Hippocampal formation (tissue), 2 donors: ENCODE measurements around the gene EBI3.
"Not testable (repeated sequence)": the region's sequence is repeated elsewhere in the genome, so short reads cannot be mapped to it uniquely, and the experiment has no call there.

ENCODE experiments used
- DNase-seq, 2 donors: peaks; one replicate each; lab custom pipeline; 2025; lab: John Stamatoyannopoulos, UW

The EBI3 gene

DNA sequence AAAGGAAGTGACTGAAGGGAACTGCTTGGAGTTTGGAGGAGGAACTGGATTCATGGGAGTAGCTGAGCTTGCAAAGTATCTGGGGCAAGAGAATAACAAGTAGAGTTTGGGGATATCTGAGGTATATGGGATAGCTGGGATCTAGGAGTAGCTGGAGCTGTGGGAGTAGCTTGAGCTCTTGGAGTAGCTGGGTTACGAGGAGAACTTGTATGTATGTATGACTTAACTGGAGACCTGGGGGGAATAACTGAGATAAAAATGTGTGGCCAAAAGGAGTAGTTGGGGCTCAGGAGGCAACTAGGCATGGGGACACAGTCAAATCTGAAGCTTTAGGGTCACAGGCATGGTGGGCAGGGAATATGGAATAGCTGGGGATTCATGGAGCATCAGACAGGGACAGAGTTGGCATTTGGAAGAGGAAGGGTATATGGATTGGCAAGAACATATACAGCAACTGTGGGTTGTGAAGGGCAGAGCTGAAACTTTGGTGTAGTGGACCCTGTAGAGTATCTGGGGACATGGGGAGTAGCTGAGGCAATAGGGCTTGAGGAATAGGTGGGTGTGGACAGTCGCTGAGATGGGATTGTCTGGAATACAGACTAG lies 28.3 kb upstream of the EBI3 start:
- DNase-seq = no peak

DNA sequence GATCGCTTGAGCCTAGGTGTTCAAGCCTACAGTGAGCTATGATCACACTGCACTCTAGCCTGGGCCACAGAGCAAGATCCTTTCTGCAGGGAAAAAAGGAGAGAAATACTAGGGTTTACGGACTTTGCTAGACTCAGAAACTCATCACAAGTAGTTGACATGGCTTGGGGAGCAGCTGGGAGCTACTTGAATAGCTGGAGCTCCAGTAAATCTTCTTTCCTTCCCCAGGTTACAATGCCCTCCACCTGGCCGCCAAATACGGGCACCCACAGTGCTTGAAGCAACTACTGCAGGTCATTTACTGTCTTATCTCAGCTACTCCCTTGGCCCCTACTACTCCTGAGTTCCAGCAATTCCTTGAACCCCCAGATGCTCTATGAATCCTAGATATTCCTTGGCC lies 27.5 kb upstream of the EBI3 start:
- no peak for DNase-seq

DNA sequence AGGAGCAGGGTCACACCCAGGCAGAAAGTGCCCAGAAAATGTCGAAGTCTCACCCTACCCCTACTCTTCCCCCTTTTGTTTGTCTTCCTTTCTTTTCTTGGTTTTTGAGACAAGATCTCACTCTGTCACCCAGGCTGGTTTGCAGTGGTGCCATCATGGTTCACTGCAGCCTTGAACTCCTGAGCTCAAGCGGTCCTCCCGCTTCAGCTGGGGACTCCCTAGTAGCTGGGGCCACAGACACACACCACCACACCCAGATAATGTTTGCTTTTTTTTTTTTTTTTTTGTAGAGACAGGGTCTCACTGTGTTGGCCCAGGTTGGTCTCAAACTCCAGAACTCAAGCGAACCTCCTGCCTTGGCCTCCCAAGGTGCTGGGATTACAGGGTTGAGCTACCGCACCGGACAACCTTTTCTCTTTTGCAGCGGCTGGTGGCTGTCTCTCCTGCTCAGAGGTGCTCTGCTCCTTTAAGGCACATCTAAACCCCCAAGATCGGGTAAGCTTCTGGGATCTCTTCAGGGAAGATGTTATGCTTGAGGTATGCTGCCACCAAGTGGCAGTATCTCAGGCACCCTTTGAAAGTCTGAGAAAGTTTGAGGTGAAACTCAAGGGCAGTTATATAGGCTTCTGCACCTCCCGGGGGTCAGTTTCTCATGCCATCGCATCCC lies 22.4 kb upstream of the EBI3 start:
- no peak for DNase-seq

DNA sequence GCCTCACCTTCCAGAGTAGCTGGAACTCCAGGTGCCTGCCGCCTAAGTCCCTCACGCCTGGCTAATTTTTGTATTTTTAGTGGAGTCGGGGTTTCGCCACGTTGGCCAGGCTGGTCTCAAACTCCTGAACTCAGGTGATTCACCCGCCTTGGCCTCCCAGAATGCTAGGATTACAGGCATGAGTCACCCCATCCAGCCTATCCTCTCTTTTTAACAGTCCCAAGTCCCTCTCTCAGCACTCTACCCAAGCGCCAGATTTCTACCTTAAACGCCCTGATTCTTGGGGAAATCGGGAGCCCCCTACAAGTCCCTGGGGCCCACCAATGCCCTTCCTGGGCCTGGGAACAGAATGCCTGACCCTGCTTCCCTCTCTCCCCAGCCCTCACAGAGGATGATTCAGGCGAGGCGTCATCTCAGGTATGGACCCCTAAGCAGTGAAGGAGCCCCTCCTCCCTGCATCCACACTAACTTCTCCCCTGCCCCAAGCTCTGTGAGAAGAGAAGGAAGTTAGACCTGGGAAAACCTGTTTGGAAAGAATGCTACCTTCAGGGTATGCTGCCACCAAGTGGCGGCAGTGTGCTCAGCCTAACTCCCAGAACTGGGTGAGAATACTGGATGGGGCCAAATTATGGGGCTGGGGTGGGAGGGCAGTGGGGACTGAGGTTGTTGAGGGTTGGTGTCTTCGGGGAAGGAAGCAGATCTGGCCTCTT lies 20.8 kb upstream of the EBI3 start:
- no peak for DNase-seq

DNA sequence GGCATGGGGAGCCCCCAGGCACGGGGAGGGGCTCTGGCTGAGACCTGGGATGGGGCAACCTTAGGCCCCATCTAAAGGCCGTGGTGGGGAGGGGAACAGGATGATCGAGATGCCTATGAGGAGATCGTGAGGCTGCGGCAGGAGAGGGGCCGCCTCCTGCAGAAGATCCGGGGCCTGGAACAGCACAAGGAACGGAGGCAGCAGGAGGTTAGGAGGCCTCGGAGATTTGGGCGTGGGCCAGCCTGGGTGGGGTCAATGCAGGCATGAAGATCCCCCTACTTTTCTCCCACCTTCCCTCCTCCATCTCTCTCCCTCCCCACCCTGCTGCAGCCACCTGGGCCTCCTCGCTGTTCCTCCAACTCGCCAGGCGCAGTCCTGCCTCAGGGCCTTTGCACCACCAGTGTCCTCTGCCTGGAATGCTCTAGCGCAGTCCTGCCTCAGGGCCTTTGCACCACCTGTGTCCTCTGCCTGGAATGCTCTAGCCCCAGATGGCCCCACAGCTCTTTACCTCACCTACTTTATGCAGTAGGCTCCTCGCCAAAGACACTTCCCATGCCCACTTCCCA lies 19.1 kb upstream of the EBI3 start:
- no peak for DNase-seq

DNA sequence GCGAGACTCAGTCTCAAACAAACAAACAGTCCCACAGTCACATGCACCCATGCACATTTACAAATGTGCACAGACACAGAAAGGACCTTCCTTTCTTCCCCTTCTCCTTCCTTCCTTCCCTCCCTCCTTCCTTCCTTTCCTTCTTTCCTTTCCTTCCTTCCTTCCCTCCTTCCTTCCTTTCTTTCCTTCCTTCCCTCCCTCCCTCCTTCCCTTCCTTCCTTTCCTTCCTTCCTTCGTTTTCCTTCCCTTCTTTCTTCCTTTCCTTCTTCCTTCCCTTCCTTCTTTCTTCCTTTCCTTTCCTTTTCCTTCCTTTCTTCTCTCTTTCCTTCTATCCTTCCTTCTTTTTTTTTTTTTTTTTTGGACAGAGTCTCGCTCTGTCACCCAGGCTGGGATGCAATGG lies 16.2 kb upstream of the EBI3 start:
- DNase-seq = no peak

DNA sequence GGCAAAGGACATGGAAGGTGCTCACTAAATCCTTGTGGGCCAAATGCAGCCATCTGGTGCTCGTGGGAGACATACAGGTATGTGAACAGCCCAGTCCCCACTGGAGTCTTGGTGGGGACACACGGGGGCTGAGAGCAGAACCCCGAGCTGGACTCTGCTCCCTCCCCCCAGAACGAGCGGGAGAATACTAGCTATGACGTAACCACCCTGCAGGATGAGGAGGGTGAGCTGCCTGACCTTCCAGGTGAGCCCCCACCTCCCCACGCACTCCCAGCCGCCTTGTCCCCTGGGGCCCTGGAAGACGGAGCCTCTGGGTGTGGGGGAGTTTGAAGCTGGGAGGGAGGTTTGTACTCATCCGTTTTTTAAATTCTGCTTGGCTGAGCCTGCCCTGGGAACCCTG lies 13.5 kb upstream of the EBI3 start:
- DNase-seq = no peak

DNA sequence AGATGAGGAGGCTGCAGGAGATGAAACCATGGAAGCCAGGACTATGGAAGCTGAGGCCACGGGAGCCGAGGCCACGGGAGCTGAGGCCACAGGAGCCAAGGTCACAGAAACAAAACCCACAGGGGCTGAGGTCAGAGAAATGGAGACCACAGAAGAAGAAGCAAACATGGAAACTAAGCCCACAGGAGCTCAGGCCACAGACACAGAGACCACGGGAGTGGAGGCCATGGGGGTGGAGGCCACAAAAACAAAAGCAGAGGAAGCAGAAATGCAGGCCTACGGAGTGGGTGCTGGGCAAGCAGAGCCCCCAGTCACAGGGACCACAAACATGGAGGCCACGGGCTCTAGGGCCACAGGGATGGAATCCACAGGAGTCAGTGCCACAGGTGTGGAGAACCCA lies 12.5 kb upstream of the EBI3 start:
- no peak for DNase-seq

DNA sequence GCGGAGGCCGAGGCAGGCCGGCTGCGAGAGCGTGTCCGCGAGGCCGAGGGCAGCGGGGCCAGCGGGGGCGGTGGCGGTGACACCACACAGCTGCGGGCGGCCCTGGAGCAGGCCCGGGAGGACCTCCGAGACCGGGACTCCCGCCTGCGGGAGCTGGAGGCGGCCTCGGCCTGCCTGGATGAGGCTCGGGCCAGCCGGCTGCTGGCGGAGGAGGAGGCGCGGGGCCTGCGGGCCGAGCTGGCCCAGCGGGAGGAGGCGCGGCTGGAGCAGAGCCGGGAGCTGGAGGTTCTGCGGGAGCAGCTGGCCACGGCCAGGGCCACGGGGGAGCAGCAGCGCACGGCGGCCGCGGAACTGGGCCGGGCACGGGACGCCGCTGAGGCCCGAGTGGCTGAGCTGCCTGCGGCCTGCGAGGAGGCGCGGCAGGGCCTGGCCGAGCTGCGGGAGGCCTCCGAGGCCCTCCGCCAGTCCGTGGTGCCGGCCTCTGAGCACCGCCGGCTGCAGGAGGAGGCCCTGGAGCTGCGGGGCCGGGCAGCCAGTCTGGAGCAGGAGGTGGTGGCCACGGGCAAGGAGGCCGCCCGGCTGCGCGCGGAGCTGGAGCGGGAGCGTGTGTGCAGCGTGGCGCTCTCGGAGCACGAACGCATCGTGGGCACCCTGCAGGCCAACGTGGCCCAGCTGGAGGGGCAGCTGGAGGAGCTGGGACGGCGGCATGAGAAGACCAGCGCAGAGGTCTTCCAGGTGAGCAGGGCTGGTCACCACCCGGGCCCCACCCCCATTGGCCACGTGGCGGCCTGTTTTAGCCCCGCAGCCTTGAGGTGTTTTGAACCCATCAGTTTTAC lies 11.7 kb upstream of the EBI3 start:
- DNase-seq = no peak

DNA sequence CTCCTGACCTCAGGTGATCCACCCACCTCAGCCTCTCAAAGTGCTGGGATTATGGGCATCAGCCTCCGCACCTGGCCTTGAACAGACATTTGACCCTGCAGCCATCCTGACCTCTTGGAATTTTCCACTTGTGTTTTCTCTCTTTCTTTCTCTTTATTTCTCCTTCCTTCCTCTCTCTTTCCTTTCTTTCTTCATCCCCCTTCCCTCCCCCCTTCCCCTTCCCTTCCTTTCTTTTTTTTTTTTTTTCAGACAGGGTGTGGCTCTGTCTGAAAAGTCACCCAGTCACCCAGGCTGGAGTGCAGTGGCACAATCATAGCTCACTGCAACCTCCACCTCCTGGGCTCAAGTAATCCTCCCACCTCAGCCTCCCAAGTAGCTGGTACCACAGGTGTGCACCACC lies 10.8 kb upstream of the EBI3 start:
- not testable (repeated sequence) for DNase-seq

DNA sequence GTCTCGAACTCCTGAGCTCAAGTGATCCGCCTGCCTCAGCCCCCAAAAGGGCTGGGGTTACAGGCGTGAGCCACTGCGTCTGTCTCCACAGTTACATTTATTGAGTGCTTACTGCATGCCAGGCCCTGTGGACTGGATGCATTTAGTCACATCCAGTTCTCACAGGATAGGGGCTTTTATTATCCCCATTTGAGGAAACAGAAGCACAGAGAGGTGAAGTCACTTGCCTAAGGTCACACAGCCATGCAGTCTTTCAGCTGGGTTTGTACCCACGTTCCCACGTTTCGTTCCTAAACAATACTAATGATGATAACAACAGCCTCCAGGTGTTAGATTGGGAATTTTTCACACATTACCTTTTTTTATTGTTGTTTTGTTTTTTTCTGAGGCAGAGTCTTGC lies 9.1 kb upstream of the EBI3 start:
- no peak for DNase-seq

DNA sequence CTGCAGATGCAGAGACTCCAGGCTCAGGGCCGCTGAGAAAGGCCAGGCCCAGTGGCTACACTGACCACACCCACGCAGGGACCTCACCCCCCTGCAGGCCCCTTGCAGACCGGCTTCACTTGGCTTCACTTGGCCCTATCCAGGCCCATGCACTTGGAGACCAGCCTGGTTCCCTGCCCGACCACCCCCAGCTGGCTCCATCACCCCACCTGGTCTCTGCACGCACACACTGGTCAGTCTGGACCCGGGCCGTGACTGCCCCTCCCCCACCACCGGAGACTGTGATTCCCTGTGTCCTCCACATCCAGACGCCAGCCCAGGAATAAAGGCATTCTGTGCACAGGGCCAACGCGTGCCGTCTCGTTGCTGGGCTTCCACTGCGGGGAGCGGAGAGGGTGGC lies 4.9 kb upstream of the EBI3 start:
- DNase-seq = no peak

DNA sequence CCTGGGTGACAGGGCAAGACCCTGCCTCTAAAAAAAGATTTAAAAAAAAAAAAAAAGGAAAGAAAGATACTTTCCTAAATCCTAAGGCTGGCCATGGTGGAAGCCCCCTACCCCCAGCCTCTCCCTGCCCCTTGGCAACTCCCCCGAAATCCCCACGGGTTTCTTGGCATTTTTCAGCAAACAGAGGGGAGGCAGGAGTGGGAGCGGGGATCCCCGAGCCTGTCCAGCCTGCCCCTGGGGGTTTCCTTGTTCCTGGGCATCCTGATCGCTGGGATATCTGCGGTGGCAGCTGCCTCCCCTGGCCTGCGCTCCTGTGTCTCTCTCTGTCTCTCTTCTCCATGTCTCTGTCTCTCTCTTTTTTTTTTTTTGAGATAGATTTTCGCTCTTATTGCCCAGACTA lies 3.4 kb upstream of the EBI3 start:
- no peak for DNase-seq

DNA sequence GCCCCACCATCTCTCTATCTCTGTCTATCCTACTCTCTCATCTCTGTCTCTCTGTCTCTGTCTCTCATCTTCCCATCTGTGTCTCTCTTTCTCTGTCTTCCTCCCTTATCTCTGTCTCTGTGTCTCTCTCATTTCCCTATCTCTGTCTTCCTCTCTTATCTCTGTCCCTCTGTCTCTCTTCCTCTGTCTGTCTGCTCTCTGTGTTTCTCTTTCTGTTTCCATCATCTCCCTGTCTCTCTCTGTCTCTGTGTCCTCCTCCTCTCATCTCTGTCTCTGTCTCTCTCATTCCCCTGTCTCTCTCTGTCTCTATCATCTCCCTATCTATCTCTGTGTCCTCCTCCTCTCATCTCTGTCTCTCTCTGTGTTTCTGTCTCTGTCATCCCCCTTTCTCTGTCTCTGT lies 1.6 kb upstream of the EBI3 start:
- no peak for DNase-seq

DNA sequence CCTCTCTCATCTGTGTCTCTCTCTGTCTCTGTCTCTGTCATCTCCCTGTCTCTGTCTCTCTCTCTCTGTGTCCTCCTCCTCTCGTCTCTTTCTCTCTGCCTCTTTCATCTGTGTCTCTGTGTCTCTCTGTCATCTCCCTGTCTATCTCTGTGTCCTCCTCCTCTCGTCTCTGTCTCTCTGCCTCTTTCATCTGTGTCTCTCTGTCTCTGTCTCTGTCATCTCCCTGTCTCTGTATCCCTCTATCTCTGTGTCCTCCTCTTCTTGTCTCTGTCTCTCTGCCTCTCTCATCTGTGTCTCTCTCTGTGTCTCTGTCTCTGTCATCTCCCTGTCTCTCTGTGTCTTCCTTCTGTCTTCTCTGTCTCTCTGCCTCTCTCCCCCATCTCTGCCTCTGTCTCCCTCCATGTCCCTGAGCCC lies 551 bp upstream of the EBI3 start:
- DNase-seq = no peak

DNA sequence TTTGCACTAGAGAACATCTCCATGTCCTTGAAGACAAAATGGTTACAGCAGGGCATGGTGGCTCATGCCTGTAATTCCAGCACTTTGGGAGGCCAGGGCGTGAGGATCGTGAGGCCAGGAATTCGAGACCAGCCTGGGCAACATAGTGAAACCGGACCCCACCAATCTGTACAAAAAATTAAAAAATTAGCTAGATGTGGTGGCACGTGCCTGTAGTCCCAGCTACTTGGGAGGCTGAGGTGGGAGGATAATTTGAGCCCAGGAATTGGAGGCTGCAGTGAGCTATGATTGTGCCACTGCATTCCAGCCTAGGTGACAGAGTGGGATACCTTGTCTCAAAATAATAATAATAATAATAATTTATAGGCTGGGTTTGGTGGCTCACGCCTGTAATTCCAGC lies 914 bp downstream of the EBI3 start:
- not testable (repeated sequence) for DNase-seq

DNA sequence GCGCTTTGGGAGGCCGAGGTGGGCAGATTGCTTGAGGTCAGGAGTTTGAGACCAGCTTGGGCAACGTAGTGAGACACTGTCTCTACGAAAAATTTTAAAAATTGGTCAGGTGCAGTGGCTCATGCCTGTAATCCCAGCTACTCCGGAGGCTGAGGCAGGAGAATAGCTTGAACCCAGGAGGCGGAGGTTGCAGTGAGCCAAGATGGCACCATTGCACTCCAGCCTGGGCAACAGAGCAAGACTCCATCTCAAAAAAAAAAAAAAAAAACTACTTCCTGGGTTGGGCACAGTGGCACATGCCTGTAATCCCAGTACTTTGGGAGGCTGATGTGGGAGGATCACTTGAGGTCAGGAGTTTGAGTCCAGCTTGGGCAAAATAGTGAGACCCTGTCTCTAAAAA lies 2.2 kb downstream of the EBI3 start:
- DNase-seq = not testable (repeated sequence)

DNA sequence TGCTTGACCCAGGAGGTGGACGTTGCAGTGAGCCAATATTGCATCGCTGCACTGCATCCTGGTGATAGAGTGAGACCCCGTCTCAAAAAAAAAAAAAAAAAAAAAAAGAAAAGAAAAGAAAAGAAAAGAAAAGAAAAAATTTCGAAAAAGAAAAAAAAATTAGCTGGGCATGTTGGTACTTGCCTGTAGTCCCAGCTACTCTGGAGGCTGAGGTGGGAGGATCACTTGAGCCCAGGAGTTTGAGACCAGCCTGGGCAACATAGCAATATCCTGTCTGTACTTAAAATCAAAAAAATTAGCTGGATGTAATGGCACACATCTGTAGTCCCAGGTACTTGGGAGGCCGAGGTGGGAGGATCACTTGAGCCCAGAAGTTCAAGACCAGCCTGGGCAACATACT lies 2.8 kb downstream of the EBI3 start:
- DNase-seq = not testable (repeated sequence)

DNA sequence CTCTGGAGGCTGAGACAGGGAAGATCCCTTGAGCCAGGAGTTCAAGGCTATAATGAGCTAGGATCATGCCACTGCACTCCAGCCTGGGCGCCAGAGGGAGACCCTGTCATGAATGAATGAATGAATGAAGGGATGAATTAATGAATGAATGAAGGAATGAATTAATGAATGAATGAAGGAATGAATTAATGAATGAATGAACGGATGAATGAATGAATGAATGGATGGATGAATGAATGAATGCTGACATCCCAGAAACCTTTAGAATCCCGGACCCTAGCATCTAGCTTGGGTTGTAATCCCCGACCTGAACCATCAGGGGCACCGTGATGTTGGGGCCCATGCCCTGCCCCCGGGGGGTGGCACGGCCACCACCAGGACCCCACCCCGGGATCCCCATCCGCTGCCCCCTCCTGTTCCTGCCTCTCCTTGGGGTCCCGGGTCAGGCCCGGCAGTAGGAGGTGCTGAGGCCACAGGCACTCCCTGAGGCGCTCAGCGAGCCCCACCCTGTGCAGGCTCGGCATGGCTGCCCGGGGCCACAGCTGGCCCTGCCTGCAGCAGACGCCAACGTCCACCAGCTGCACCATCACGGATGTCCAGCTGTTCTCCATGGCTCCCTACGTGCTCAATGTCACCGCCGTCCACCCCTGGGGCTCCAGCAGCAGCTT lies 3.4 kb downstream of the EBI3 start:
- DNase-seq = no peak

DNA sequence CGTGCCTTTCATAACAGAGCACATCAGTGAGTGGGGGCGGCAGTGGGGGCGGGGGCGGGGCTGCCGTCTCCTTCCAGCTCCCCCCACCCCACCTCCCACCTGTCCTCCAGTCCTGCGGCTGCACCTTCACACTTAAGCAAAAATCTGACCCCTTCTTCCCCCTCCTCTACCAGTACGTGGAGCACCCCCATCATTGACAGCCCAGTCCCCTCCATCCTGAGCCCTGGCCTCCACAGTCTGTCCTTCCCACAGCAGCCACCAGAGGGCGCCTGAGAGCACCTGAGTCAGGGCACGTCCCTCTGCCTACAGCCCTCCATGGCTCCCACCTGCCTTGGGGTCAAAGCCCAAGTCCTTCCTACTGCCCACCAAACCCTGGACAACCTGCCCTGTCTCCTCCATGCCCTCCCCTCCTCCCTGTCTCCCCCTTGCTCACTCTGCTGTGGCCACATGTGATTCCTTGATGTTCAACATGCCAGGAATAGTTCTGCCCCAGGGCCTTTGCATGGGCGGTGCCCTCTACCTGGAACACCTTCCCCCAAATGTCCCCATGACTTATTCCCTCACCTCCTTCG lies 4.0 kb downstream of the EBI3 start:
- DNase-seq = peak in 1 of 2 donors; percentile 14

DNA sequence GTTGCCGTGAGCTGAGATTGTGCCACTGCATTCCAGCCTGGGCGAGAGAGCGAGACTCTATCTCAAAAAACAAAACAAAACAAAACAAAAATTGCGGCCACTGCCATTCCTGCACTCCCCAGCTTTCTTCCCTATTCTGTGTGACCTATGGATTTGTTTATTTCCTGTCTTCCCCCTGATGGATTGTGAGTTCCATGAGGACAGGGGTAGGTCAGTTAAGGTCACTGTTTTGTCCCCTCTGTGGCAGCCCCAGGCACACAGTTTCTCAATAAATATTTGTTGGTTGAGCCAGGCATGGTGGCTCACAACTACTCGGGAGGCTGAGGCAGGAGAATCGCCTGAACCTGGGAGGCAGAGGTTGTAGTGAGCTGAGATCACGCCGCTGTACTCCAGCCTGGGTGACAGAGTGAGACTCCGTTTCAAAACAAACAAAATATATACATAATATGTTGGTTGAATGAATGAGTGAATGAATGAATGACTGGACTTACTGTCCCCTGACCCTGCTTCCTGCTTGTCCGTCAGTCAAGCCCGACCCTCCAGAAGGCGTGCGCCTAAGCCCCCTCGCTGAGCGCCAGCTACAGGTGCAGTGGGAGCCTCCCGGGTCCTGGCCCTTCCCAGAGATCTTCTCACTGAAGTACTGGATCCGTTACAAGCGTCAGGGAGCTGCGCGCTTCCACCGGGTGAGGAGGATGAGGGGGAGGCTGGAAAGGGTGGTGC lies 5.0 kb downstream of the EBI3 start:
- DNase-seq = no peak
